Astrocyte (in vitro differentiated cells and primary cell): ENCODE measurements around the gene SPACA7. TPM values are rescaled to one million over a fixed set of nuclear protein-coding genes. Genes with fewer than 3 reads are reported as not detected.

ENCODE experiments used
- DNase-seq: peaks from one replicate; pipeline ENCODE4 v3.0.0-alpha.2; 2010; ENCODE audit warnings: low read depth
- FAIRE-seq: peaks from 2 replicates; lab custom pipeline; 2011; peaks lifted over from hg19 to GRCh38; lab: Jason Lieb, UNC
- H2AFZ ChIP-seq: 2 replicates; pipeline ENCODE4 v1.6.0; 2012; ENCODE audit warnings: low read depth, low read length, inconsistent platforms
- H3K27ac ChIP-seq: 2 replicates; pipeline ENCODE4 v1.5.1; 2011; ENCODE audit warnings: low read depth, low read length, inconsistent platforms
- H3K27me3 ChIP-seq: 2 replicates; pipeline ENCODE4 v1.6.0; 2011; ENCODE audit warnings: low read length, inconsistent platforms; ENCODE audit not compliant: insufficient read depth
- H3K36me3 ChIP-seq: 2 replicates; pipeline ENCODE4 v1.5.1; 2011; ENCODE audit warnings: low read length, inconsistent platforms; ENCODE audit not compliant: insufficient read depth
- H3K4me1 ChIP-seq: 2 replicates; pipeline ENCODE4 v1.5.1; 2011; ENCODE audit warnings: low read length, inconsistent platforms; ENCODE audit not compliant: insufficient read depth
- H3K4me2 ChIP-seq: 2 replicates; pipeline ENCODE4 v1.6.0; 2012; ENCODE audit warnings: low read length, inconsistent platforms
- H3K4me3 ChIP-seq: 2 replicates; pipeline ENCODE4 v1.5.1; 2011; ENCODE audit warnings: low read depth, mild to moderate bottlenecking, low read length, inconsistent platforms; ENCODE audit not compliant: insufficient read depth
- H3K79me2 ChIP-seq: 2 replicates; pipeline ENCODE4 v1.6.0; 2012; ENCODE audit warnings: mild to moderate bottlenecking, low read length, inconsistent platforms; ENCODE audit not compliant: insufficient read depth
- H3K9ac ChIP-seq: 2 replicates; pipeline ENCODE4 v1.6.0; 2012; ENCODE audit warnings: mild to moderate bottlenecking, low read length, inconsistent platforms
- H3K9me3 ChIP-seq: 2 replicates; pipeline ENCODE4 v1.5.1; 2012; ENCODE audit warnings: low read depth, mild to moderate bottlenecking, low read length, inconsistent platforms; ENCODE audit not compliant: insufficient read depth
- H4K20me1 ChIP-seq: 2 replicates; pipeline ENCODE4 v1.6.0; 2012; ENCODE audit warnings: low read length, inconsistent platforms; ENCODE audit not compliant: insufficient read depth
- H3K27ac Mint-ChIP-seq: one replicate; pipeline ENCODE4 v1.8.0; 2021; ENCODE audit warnings: mild to moderate bottlenecking, mixed read lengths; ENCODE audit not compliant: unreplicated experiment
- H3K27me3 Mint-ChIP-seq: one replicate; pipeline ENCODE4 v1.8.0; 2021; ENCODE audit warnings: low read depth, mixed read lengths; ENCODE audit not compliant: unreplicated experiment
- H3K36me3 Mint-ChIP-seq: one replicate; pipeline ENCODE4 v1.8.0; 2021; ENCODE audit warnings: low read depth, mixed read lengths; ENCODE audit not compliant: unreplicated experiment
- H3K4me1 Mint-ChIP-seq: one replicate; pipeline ENCODE4 v1.8.0; 2021; ENCODE audit warnings: low read depth, mixed read lengths; ENCODE audit not compliant: unreplicated experiment
- H3K4me3 Mint-ChIP-seq: one replicate; pipeline ENCODE4 v1.8.0; 2021; ENCODE audit warnings: mild to moderate bottlenecking, moderate library complexity, mixed read lengths; ENCODE audit not compliant: unreplicated experiment
- H3K9me3 Mint-ChIP-seq: one replicate; pipeline ENCODE4 v1.8.0; 2021; ENCODE audit warnings: mild to moderate bottlenecking, mixed read lengths; ENCODE audit not compliant: unreplicated experiment
- EZH2 ChIP-seq: IDR thresholded peaks from 2 replicates; pipeline ENCODE4 v1.6.1; 2012; ENCODE audit warnings: mild to moderate bottlenecking, low read length, inconsistent platforms; ENCODE audit not compliant: insufficient read depth
- total RNA-seq: library from RNA; stranded (reverse); gene quantifications from 2 replicates; pipeline ENCODE4 v1.2.1, GENCODE V29; 2021
- TF ChIP-seq, protein P1 (sequence below): IDR thresholded peaks from 2 replicates; pipeline ENCODE4 v1.5.1; 2011; ENCODE audit warnings: low read depth, mild to moderate bottlenecking, inconsistent platforms, low read length, moderate library complexity; ENCODE audit not compliant: insufficient read depth

SPACA7 gene
- total RNA-seq, 1 donor from 2014 or later, result not detected

DNA sequence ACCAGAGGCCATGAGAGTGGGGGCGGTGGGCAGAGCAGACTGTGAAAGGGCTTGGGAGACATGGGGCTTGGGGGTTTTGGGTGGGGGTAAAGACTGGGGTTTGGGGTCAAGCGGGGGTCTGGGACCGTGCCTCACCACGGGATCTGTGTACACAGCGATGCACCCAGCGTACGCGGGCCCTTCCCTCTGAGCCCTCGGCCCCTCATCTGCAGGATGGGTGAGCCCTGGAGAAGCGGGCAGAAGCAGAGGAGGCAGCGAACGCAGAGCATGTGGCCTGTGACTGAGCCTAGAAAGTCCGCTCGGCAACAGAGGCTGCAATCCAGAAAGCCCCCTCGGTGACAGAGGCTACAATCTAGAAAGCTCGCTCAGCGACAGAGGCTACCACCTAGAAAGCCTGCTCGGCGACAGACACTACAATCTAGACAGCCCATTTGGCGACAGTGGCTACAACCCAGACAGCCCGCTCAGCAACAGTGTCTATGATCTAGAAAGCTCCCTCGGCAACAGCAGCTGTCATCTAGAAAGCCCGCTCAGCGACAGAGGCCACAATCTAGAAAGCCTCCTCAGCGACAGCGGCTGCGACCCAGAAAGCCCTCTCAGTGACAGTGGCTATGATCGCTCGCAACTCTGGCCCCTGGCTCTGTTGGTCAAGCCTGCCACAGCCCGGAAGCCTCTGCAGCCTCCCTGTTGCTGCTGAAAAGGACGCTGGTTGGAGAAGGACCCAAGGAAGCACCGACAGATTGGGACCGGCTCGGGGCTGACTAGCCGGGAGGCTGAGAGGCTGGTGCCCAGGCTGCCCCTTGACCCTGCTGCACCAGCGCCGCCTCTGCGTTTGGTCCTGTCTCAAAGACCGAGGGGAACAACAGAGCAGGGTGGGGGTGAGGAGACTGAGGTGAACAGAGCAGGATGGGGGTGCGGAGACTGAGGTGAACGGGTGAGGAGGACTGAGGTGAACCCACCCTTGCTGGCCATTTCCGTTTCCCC, 68.6 kb downstream of the SPACA7 start:
- H3K9me3 ChIP-seq, result no peaks in the 10 kb centered on the region
- DNase-seq (no peak), FAIRE-seq (no peak)
- H3K9ac ChIP-seq, result no peak overlapping the region
- no peaks in the 10 kb centered on the region for H3K27me3 ChIP-seq
- Mint-ChIP-seq H3K4me1 (no peaks in the 10 kb centered on the region), H3K4me3 (no peak overlapping the region), H3K9me3 (peaks cover 8% of the 10 kb centered on the region), H3K36me3 (no peaks in the 10 kb centered on the region), H3K27ac (no peak overlapping the region), H3K27me3 (peaks cover 83% of the 10 kb centered on the region)
- H3K4me2 ChIP-seq, result no peak overlapping the region
- no peaks in the 10 kb centered on the region for H3K79me2 ChIP-seq
- H4K20me1 ChIP-seq, result no peaks in the 10 kb centered on the region
- no peak overlapping the region for H3K27ac ChIP-seq
- no peaks in the 10 kb centered on the region for H3K36me3 ChIP-seq
- no peak overlapping the region for H3K4me3 ChIP-seq
- H3K4me1 ChIP-seq, result no peaks in the 10 kb centered on the region
- TF ChIP-seq EZH2, result no peak
- TF ChIP-seq, protein P1, sequence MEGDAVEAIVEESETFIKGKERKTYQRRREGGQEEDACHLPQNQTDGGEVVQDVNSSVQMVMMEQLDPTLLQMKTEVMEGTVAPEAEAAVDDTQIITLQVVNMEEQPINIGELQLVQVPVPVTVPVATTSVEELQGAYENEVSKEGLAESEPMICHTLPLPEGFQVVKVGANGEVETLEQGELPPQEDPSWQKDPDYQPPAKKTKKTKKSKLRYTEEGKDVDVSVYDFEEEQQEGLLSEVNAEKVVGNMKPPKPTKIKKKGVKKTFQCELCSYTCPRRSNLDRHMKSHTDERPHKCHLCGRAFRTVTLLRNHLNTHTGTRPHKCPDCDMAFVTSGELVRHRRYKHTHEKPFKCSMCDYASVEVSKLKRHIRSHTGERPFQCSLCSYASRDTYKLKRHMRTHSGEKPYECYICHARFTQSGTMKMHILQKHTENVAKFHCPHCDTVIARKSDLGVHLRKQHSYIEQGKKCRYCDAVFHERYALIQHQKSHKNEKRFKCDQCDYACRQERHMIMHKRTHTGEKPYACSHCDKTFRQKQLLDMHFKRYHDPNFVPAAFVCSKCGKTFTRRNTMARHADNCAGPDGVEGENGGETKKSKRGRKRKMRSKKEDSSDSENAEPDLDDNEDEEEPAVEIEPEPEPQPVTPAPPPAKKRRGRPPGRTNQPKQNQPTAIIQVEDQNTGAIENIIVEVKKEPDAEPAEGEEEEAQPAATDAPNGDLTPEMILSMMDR, result no peak
- H2AFZ ChIP-seq, result no peak overlapping the region

- DNase-seq (no peak), FAIRE-seq (no peak)
- H3K27ac ChIP-seq, result no peak overlapping the region
Measured at GRCh38 chr13:112445411-112446271, 69.5 kb downstream of the SPACA7 start.

More at GRCh38 chr13:112445411-112446271, 69.5 kb downstream of the SPACA7 start:
- no peak overlapping the region for H3K27ac Mint-ChIP-seq
- Histone ChIP-seq H3K9ac (no peak overlapping the region), H3K4me1 (no peaks in the 10 kb centered on the region), H3K27me3 (no peaks in the 10 kb centered on the region), H3K9me3 (no peaks in the 10 kb centered on the region), H3K79me2 (no peaks in the 10 kb centered on the region), H3K36me3 (no peaks in the 10 kb centered on the region), H3K4me3 (no peak overlapping the region), H4K20me1 (no peaks in the 10 kb centered on the region), H2AFZ (no peak overlapping the region), H3K4me2 (no peak overlapping the region)
- H3K27me3 Mint-ChIP-seq, result peaks cover 81% of the 10 kb centered on the region
- H3K4me1 Mint-ChIP-seq, result no peaks in the 10 kb centered on the region
- H3K36me3 Mint-ChIP-seq, result no peaks in the 10 kb centered on the region
- no peak for TF ChIP-seq EZH2
- TF ChIP-seq, protein P1, result no peak
- H3K4me3 Mint-ChIP-seq, result no peak overlapping the region
- peaks cover 2% of the 10 kb centered on the region for H3K9me3 Mint-ChIP-seq
